Measurements from ENCODE around the gene SYT2. TPM values are rescaled to one million over a fixed set of nuclear protein-coding genes. Genes with fewer than 3 reads are reported as not detected.

Gene SYT2
- total and polyA plus RNA-seq, 2 donors from 2014 or later = 0.15 to 0.19 TPM

- TF ChIP-seq CTCF (IDR thresholded peaks at IDR 0.05; ENCODE audit: borderline replicate concordance, extremely low read depth, insufficient read depth) = no peak
- FAIRE-seq (no peak), DNase-seq (no peak)
- no peak overlapping the region for H3K27ac ChIP-seq (ENCODE audit: low read depth in 2 of 2, low read length in 2 of 2)
- no peaks in the 10 kb centered on the region for H3K36me3 ChIP-seq (ENCODE audit: control insufficient read depth in 2 of 3, insufficient read depth in 3 of 3, low read length in 3 of 3)
- no peak overlapping the region for H3K9ac ChIP-seq (ENCODE audit: low read length in 3 of 3)
- no peaks in the 10 kb centered on the region for H3K9me3 ChIP-seq (ENCODE audit: control insufficient read depth in 2 of 3, insufficient read depth in 1 of 3, low read length in 3 of 3)
- H3K4me3 ChIP-seq (ENCODE audit: low read length in 3 of 3) = no peak overlapping the region
- intact Hi-C loops (cut with DNase I) = loop anchor here (10.0 kb wide), 1 partner anchor 528 kb away; no protein-coding TSS in a partner anchor
- H3K4me1 ChIP-seq (ENCODE audit: control insufficient read depth in 2 of 3, insufficient read depth in 2 of 3, low read depth in 1 of 3, low read length in 3 of 3) = peaks cover 0 to 2% (median 0%) of the 10 kb centered on the region in 3 donors
- peaks cover 3% of the 10 kb centered on the region for H3K27me3 ChIP-seq (ENCODE audit: control insufficient read depth, insufficient read depth, low read length)
These were observed 2.9 kb upstream of the SYT2 start for GRCh38 chr1:202713110-202713509.

DNA sequence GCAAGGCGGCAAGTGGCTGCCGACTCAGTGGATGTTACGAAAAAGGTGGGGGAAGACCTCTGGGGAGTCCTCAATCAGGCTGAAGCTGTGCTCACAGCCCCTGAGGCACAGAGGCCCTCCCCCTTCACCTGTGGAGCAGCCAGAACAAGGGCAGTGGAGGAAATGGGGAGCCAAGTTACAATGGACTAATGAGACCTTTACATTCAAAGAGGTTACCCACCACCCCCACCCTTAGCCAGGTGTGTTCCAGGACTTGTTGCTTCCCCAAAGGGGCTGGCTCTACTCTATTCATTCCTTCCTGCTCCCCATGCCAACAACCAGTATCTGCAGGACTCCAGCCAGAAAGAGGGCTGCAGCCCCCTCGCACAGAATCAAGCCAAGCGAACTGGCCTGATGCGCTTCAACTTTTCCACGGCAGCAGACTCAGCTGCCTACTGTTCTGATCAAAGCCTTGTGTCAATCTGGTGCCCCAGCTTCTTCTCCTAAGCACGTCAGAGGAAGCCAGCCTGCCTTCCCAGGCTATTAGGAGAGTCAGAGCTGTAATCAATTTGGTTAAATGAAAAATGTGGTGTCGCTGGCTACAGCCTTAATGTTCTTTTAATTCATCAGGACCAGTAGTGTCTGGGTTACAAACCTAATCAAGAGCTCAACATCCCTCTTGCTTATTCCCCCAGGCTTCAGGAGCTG is 1.8 kb upstream of the SYT2 start:
- Histone ChIP-seq H3K27ac (ENCODE audit: low read depth in 2 of 2, low read length in 2 of 2) (no peak overlapping the region), H3K4me3 (ENCODE audit: low read length in 3 of 3) (no peak overlapping the region), H3K9me3 (ENCODE audit: control insufficient read depth in 2 of 3, insufficient read depth in 1 of 3, low read length in 3 of 3) (no peaks in the 10 kb centered on the region), H3K36me3 (ENCODE audit: control insufficient read depth in 2 of 3, insufficient read depth in 3 of 3, low read length in 3 of 3) (no peaks in the 10 kb centered on the region), H3K4me1 (ENCODE audit: control insufficient read depth in 2 of 3, insufficient read depth in 2 of 3, low read depth in 1 of 3, low read length in 3 of 3) (peaks cover 0 to 2% (median 0%) of the 10 kb centered on the region in 3 donors), H3K27me3 (ENCODE audit: control insufficient read depth, insufficient read depth, low read length) (peaks cover 7% of the 10 kb centered on the region), H3K9ac (ENCODE audit: low read length in 3 of 3) (no peak overlapping the region)
- intact Hi-C loops (cut with DNase I) = loop anchor here (10.0 kb wide), 1 partner anchor 527 kb away; no protein-coding TSS in a partner anchor
- DNase-seq (no peak), FAIRE-seq (no peak)
- TF ChIP-seq CTCF (IDR thresholded peaks at IDR 0.05; ENCODE audit: borderline replicate concordance, extremely low read depth, insufficient read depth) = no peak

GRCh38 chr1:202709276-202710041 is 795 bp downstream of the SYT2 start:
- TF ChIP-seq CTCF (IDR thresholded peaks at IDR 0.05; ENCODE audit: borderline replicate concordance, extremely low read depth, insufficient read depth) = no peak
- no peak for FAIRE-seq
- Histone ChIP-seq H3K9me3 (ENCODE audit: control insufficient read depth in 2 of 3, insufficient read depth in 1 of 3, low read length in 3 of 3) (no peaks in the 10 kb centered on the region), H3K27ac (ENCODE audit: low read depth in 2 of 2, low read length in 2 of 2) (no peak overlapping the region), H3K9ac (ENCODE audit: low read length in 3 of 3) (no peak overlapping the region), H3K4me3 (ENCODE audit: low read length in 3 of 3) (no peak overlapping the region), H3K4me1 (ENCODE audit: control insufficient read depth in 2 of 3, insufficient read depth in 2 of 3, low read depth in 1 of 3, low read length in 3 of 3) (peaks cover 0 to 2% (median 0%) of the 10 kb centered on the region in 3 donors), H3K36me3 (ENCODE audit: control insufficient read depth in 2 of 3, insufficient read depth in 3 of 3, low read length in 3 of 3) (no peaks in the 10 kb centered on the region), H3K27me3 (ENCODE audit: control insufficient read depth, insufficient read depth, low read length) (peaks cover 7% of the 10 kb centered on the region)
- intact Hi-C loops (cut with DNase I) = loop anchor here (10.0 kb wide), 1 partner anchor 525 kb away; no protein-coding TSS in a partner anchor
- peak in 1 of 5 donors; percentile 50 for DNase-seq
